Activated CD4-positive, alpha-beta T cell treated with anti-CD3 and anti-CD28 coated beads, Interleukin-2, amount 50 U/mL, for 1 hour (primary cell): ENCODE measurements around the gene WNK2.

Experiments used
- DNase-seq: peaks from one replicate; pipeline ENCODE4 v3.0.0-alpha.2; 2020

WNK2 gene

GRCh38 chr9:93297659-93298497 lies 113.9 kb downstream of the WNK2 start:
- DNase-seq, result no peak

GRCh38 chr9:93298498-93299417 lies 114.8 kb downstream of the WNK2 start:
- DNase-seq, result no peak

- no peak for DNase-seq
These were observed 115.7 kb downstream of the WNK2 start for GRCh38 chr9:93299418-93300174.

- no peak for DNase-seq
These were observed 116.2 kb downstream of the WNK2 start for GRCh38 chr9:93300175-93300572.

GRCh38 chr9:93300585-93301081 lies 116.7 kb downstream of the WNK2 start:
- DNase-seq, result no peak

GRCh38 chr9:93301291-93301811 lies 117.4 kb downstream of the WNK2 start:
- DNase-seq, result no peak

GRCh38 chr9:93301911-93302541 lies 118.1 kb downstream of the WNK2 start:
- no peak for DNase-seq

GRCh38 chr9:93302586-93303257 lies 118.8 kb downstream of the WNK2 start:
- DNase-seq, result peak; percentile 61

- DNase-seq, result no peak
These were observed 119.4 kb downstream of the WNK2 start for GRCh38 chr9:93303258-93303771.

GRCh38 chr9:93303806-93304573 lies 120.1 kb downstream of the WNK2 start:
- DNase-seq, result no peak

- DNase-seq, result peak; percentile 20
These were observed 120.9 kb downstream of the WNK2 start for GRCh38 chr9:93304574-93305496.

- DNase-seq, result no peak
These were observed 121.6 kb downstream of the WNK2 start for GRCh38 chr9:93305497-93306020.

GRCh38 chr9:93306081-93306480 lies 122.1 kb downstream of the WNK2 start:
- no peak for DNase-seq

GRCh38 chr9:93306579-93307091 lies 122.7 kb downstream of the WNK2 start:
- no peak for DNase-seq

GRCh38 chr9:93307468-93308157 lies 123.7 kb downstream of the WNK2 start:
- no peak for DNase-seq

- DNase-seq, result no peak
These were observed 124.2 kb downstream of the WNK2 start for GRCh38 chr9:93308158-93308602.

- DNase-seq, result no peak
These were observed 124.7 kb downstream of the WNK2 start for GRCh38 chr9:93308676-93309075.

GRCh38 chr9:93309889-93310425 lies 126.0 kb downstream of the WNK2 start:
- no peak for DNase-seq
